Activated naive CD4-positive, alpha-beta T cell (primary cell): Measurements from ENCODE around the gene CHRNA5.
"Not testable (repeated sequence)": the region's sequence is repeated elsewhere in the genome, so short reads cannot be mapped to it uniquely, and the experiment has no call there.

Source experiments
- DNase-seq, 4 experiments: peaks; one replicate each; lab custom pipeline; 2025; lab: John Stamatoyannopoulos, UW

The CHRNA5 gene

DNA sequence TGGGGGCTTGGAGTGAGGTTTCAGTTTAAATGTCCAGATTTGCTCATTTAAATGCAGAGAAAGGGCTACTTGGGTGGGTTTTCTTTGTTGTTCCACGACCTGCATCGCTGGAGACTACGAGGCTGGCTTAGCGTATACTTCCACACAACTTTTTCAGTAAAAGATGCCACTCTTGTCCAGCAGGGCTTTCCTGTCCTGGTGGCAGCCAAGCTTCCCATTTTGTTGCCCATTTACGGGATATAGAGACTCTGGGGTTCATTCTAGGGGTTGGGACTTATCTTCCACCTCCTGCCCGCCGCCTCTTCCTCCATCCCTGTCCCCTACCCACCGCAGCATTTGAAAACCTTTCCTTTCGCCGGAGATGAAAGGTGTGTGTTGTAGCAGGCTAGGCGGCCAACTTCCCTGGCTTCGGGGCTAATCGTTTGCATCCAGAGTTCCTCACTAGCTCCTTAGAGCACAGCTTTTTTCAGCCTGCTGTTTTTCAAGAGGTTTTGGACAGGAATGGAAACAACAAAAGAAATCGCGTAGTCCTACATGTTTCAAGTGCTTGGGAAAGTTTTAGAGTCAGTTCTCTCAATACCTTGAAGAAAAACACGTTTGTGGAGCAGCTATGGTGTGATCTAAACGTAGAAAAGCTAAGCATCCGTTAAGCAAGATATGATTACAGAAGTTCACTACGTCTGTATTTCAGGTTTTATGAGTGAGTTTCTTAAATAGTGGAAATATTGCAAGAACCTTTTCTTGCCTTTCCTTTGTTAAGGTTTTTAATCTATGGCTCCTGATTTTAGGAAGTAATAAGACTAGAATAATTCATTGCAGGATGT lies 843 bp downstream of the CHRNA5 start:
- DNase-seq: no peak

DNA sequence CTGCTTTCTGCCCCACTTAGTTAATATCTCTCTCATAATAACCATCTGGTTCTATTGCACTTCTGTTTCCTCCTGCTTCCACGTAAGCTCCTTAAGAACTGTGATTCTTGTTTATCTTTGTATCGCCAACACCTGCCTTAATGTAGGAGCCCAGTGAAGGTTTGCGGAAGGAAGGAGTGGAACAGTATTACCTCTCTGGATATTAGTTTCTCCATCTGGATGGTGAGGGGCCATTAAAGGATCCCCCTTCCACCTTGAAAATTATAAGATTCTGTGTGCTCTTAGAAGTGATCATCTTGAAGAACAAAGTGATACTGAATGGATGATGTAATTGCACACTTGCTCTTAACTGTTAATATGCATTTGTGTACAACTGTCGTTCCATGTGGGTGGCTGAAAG lies 2.2 kb downstream of the CHRNA5 start:
- no peak for DNase-seq

DNA sequence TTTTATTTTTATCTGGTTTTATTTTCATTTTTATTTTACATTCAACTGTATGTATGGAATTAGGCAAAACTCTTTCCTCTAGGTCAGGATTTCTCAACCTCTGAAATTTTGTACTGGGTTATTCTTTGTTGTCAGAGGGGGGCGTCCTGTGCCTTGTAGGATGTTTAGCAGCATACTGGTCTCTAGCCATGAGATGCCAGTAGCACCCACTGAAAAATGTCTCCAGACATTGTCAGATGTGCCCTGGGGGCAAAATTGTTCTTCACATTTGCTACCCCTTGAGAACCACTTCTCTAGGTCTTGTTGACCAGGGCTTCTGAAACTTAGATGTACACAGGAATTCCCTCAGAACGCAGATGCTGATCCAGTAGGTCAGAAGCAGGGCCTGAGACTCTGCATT lies 5.4 kb downstream of the CHRNA5 start:
- DNase-seq: no peak

DNA sequence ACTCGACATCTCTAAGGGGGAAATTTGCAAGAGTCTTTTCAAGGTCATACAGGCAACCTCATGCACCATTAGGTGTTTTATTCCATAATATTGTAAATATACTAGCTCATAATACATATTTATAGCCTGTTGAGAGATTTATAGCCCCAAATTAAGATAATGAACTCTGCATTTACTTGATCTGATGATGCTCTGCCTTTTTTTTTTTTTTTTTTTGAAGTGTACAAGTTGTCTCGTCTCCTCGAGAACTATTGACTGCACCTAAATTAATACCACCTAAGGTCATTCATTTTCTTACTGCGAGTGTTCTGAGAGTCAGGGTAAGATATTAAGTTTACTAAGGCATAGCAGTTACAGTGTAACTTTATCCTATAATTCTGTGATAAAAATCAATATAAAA lies 6.1 kb downstream of the CHRNA5 start:
- no peak for DNase-seq

DNA sequence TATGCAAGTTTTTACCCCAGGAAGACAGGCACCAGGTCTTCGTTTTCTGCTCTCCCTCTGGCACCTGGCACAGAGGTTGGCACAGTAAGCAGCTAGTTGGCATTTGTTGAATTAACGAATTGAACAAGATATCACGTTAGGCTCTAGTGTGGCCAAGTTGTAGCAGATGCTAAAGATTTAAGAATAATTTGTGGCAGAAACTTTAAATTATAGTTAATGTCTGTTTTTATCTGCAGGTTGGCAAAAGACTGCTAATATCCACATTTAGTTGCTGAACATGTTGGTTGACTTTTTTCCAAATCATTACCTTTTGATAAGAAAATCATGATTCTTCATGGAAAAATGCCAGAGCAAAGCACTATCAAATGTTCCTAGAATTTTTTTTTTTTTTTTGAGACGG lies 8.1 kb downstream of the CHRNA5 start:
- no peak for DNase-seq

DNA sequence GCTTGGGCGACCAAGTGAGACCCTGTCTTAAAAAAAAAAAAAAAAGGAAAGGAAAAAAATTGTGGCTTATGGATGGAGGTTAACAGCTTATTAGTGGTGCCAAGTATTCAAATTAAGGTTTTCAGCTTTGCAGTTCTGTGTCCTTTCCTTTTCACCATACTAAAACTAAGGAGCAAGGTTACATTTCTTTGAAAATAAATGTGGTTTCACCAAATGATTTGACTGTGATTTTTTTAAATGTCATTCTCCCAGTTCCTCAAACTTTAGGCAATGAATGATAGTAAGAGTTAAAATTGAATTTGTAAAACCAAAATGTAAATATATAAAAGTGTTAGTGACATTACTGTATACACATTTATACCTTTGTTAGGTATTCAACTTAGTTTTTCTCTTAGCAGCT lies 9.6 kb downstream of the CHRNA5 start:
- no peak for DNase-seq

DNA sequence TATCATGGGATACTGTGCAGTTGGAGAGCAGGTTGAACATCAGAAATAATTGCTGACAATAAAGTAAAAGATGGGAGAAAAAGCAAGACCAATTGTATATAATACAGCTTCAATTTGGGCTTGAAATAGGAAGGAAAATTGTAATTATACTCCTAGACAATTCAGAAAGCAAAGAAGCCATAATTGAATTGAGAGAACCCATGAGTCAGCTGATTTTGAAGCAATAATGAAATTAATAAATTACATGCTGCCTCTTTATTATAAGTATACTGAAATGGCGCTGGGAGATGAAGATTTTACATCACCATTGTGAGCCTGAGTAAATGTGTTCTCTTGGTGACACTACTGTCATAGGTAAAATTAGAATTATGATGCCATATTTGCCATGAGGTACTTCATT lies 32.3 kb downstream of the CHRNA5 start:
- DNase-seq: no peak

DNA sequence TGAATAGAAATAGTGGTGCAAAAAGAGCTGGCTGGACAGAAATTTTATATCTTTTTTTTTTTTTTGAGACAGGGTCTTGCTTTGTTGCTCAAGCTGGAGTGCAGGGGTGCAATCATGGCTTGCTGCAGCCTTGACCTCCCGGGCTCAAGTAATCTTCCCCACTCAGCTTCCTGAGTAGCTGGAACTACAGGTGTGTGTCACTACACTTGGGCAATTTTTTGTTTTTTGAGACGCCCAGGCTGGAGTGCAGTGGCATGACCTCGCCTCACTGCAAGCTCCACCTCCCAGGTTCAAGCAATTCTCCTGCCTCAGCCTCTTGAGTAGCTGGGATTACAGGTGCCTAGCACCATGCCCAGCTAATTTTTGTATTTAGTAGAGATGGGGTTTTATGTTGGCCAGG lies 33.0 kb downstream of the CHRNA5 start:
- DNase-seq: no peak

DNA sequence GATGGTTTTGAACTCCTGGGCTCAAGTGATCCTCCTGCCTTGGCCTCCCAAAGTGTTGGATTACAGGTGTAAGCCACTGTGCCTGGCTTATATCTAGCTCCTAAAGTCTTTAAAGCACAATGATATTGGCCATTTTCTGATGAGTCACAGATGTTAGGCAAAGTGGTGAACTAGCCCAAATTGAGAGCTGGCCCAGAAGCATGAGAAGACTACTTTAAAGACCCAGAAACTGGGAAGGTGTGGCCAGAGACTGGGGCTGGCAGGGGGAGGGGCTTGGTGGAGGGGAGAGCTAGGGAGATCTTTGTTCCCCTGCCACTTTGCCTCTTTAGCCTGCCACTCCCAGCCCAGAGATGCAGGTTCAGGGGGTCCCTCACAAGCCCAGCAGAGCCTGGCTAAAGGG lies 33.9 kb downstream of the CHRNA5 start:
- DNase-seq: no peak

DNA sequence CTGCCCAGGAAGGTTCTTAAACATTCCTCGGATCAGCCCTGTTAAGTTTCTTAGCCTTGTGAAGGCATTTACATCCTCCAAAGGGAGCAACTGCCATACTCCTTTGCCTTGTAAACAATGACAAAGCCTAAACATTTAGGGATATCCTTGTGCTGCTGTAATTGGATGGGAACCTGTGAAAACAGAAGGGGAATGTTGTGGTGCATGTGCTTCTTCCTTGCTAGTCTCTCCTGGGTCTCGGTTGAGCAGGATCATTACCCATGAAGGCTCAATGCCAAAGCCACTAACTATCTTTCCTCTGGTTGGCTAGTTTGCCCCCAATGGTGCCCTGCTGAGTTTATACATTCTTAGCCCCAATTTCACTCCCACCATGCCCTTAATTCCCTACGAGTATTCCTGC lies 38.1 kb downstream of the CHRNA5 start:
- no peak for DNase-seq

DNA sequence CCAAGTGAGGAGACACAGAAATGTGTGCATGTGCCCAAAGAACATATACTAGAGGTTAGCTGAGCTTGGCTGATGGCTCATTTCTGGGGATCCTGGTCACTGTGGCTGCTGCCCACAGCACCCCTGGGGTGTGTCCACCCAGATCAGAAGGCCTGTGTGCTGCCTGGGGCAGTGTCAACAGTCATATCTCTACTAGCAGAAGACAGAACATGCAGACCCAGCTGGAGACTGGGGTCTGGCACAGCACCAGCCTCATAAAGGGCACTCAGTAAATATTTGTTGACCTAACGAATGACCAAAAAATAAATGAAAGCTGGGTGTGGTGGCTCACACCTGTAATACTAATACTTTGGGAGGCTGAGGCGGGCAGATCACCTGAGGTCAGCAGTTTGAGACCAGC lies 39.1 kb downstream of the CHRNA5 start:
- DNase-seq: no peak

DNA sequence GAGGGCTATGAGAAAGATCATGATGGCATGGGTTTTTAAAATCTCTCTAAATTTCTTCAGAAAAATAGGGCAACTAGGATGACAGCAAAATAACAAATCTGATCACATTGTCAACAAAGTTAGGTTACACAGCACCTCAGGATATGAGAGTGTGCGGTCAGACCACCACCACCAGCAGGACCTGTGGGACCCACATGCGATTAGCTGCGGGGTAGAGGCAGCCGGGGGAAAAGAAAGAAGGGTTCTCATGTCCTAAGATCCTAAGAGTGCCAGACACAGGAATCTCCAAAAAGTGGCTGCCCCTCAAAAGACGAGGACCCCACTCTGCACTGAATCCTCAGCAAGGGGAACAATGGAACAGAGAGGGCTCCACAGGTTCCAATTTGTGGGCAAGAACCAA lies 39.9 kb downstream of the CHRNA5 start:
- DNase-seq: no peak

DNA sequence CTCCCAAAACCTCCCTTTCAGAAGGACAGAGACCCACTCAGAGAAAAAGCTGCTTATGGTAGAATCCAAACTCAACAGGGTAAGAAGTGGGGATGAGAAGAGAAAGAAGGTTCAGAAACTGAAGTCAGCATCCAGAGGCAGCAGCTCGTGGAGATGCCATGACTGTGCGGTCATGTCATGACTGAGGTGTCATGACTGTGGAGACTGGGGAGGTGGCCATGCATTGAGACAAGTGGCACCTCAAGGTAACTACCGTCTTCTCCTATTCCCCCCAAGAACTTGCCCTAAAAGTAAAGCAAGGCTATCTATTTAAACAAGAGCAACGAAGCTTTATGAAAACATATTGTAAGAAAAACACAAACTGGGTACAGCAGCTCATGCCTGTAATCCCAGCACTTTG lies 40.4 kb downstream of the CHRNA5 start:
- no peak for DNase-seq

DNA sequence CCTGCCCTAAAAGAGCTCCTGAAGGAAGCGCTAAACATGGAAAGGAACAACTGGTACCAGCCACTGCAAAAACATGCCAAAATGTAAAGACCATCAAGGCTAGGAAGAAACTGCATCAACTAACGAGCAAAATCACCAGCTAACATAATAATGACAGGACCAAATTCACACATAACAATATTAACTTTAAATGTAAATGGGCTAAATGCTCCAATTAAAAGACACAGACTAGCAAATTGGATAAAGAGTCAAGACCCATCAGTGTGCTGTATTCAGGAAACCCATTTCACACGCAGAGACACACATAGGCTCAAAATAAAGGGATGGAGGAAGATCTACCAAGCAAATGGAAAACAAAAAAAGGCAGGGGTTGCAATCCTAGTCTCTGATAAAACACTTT lies 44.2 kb downstream of the CHRNA5 start:
- not testable (repeated sequence) for DNase-seq

DNA sequence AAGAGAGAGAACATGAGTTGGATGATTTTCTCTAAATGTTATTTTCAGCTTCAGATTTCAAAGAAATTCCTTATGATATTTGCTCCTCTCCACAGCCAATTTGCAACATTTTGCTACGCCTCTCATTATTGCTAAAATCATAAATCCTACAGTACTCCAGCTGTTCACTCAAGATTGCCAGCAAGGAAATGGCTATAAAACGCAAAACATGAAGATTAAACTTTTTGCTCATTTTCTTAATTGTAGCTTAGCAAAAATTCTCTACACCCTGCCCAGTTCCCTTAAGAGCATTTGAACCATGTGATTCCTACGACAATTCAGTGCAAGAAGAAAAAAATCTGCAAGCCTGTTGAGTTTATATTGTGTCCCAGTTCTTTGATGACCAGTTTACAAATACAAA lies 48.7 kb downstream of the CHRNA5 start:
- no peak for DNase-seq

DNA sequence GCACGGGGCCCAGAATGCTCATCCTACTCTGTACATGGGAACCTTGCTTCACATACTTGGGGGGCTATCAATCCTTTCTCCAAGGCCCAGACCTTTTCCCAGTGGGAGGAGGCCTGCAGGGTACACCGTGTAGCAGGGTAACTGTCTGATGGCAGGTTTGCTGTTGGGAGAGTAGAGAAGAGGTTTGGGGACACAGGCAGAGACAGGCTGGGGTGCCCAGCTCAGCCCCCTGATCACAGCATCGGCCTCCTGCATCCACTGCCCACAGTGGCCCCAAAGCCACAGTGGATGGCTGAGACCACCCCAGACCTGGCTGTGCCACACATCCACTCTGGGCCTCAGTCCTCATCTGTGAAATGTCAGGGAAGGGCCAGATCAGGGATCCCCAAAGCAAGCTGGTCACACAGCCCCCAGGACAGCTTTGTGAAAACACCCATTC lies 49.9 kb downstream of the CHRNA5 start:
- DNase-seq: no peak

DNA sequence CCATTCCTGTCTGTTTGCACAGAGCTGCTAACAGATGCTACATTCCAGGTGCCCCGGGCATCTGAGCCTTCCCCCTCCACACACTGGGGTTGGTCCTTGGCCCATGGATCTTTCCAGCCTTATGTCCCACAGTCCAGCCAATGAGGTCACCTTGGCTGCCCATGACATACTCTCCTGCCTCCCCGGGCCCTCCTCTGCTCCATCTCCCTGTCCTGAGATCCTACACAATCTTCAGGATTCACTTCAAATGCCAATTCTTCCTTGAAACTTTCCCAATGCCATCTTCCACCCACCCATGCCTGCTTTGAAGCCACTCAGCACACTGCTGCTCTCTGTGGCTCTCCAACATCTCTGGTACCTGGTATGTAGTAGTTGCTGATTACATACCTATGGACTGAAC lies 51.2 kb downstream of the CHRNA5 start:
- DNase-seq: no peak

DNA sequence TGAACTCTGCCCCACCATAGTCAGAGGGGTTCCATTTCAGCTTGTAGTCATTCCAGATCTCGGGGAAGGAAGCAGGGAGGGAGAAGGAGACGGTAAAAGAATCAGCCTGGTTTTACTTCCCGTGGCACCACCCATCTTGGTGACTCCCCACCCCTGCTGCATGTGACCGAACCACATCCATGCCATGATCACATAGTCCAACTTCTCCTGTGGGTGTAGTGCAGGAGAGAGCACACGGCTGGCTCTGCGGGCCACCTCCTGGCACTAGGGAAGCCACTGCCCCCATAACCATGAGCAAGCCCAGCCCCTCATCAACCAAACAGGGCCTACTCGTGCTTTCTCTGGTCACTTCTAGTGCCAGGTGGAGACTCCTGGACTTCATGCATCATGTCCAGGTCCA lies 51.8 kb downstream of the CHRNA5 start:
- no peak for DNase-seq

DNA sequence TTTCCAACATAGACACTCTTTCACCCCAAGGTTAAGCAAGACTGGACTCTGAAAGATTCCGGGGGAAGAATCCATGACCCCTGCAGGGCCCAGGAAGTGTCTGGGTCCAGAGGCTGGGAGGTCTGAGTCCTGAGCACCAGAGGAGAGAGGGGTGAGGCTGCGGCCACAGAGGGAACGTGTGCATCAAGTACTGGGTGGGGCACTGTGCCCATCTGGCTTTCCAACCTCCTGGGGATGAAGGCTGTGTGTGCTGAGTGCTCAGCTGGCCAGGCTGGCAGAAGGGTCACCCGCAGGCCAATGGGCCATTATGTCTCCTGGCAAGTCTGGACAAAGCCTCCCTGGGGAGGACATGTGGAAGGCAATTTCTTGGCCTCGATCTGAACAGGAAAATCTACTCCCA lies 52.2 kb downstream of the CHRNA5 start:
- DNase-seq: no peak

DNA sequence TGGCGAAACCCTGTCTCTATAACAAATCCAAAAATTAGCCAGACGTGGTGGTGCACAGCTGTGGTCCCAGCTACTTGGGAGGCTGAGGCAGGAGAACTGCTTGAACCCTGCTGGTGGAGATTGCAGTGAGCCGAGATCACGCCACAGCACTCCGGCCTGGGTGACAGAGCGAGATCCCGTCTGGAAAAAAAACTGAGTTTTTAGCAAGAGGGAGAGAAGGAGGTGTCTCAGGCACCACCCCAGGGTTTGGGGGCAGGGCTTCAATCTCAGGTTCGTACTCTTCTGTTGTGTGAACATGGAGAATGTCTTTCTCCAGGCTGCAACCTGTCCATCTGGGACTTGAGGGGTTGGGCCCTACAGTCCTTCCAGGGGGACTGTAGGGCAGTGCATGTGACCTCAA lies 52.7 kb downstream of the CHRNA5 start:
- DNase-seq: no peak

DNA sequence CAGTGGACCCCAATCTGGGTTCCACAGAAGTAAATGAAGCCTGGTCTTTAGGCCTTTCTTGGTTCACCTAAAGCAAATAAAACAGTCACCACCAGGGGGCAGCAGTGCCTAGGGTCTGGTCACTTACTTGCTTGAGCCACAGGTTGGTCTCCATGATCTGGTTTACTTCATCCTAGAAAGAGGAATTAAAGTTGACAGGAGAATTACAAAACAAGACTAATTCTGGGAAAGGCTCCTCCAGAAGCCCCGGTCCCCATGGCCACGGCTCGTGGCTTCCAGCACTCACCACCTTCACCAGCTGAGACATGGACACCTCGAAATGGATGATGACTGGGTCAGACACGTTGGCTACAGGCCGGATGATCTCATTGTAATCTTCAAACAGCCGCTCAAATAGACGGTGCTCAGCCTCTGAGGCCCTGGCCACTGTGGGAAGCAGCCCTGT lies 53.2 kb downstream of the CHRNA5 start:
- peak; percentile 55 to 68 (median 64) for DNase-seq

DNA sequence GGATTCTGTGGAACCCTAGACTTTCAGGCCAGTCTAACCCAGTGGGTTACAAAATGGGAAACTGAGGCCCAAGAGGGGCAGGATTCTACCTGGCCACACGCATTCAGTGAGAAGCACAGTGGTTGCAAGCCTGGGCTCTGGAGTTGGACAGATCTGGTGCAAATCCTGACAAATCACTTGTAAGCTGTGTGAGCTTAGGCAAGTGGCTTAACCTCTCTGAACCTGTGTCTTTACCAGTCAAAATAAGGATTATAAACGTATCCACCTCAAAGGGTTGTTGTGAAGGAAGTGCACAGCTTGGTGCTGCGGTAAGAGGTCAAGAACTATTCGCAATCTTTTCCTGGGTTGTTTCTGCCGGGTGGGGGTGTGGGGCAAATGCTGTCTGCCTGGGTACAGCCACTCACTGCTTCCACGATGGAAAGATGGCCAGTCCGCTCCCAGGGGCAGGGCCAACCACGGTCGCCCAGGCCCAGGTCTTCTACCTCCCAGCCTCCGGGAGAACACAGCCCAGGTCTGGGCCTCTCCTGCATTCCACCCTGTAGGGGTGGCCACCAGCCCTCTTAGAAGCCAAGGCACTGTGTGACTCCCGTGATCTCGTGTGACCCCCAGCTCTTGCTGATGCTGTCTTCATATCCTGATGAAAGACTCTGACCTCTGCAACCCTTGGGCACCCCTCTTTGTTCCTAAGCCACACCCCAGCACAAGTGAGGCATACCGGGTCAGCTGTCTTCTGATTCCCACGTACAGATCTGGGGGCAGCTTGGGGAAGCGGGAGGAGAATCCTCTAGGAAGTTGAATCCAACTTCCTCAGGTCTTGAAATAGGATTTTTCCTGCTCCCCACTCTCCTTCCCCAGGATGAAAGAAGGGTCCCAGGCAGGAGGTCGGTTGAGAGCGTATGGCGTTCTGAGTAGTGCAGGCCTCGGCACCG lies 54.0 kb downstream of the CHRNA5 start:
- no peak for DNase-seq

DNA sequence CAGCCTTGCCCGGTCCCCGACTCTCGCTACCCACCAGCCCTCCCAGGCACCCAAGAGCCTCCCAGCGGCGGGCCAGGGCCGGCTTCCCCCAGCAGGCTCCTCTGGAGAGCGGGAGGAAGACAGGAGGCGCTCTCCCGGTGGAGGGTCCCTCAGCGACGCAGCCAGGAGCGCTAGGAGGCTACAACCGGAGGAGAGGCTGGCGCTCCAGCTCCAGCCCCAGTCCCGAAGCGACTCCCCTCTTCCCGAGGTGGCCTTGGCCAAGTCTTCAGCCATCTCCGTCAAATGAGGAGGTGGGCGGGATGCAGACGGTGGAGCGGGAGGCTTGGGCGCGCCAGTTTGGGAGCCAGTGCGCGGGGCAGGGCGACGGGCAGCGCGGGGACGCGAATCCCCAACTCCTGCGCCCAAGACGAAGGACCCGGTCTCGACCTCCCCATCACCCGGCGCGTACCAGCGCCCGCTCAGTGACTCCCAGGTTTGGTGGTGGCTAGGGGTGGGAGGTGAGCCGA lies 54.8 kb downstream of the CHRNA5 start:
- DNase-seq: no peak
